ENCODE data around the gene CLSTN3. TPM values are rescaled to one million over a fixed set of nuclear protein-coding genes. Genes with fewer than 3 reads are reported as not detected.
A peak's percentile ranks its signal among the peaks of the same experiment; 100 is the strongest.

Gene CLSTN3
- total RNA-seq, 1 donor = 7.6 TPM

DNA sequence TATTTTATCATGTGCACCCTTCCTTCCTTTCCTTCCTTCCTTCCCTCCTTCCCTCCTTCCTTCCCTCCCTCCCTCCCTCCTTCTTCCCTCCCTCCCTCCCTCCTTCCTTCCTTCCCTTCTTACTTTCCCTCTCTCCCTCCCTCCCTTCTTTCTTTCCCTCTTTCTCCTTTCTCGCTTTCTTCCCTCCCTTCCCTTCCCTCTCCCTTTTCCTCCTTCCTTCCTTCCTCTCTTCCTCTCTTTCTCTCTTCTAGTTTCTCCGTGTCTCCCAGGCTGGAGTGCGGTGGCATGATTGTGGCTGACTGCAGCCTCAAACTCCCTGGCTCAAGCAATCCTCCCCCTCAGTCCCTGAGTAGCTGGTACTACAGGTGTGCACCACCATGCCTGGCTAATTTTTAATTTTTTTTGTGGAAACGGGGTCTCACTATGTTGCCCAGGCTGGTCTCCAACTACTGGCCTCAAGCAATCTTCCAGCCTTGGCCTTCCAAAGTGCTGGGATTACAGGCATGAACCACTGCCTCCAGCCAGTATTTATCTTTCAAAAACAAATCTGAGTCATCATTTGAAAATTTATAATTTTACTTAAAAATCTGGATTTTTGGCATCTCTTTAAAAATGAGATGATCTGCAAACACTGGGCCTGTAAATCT lies 29.0 kb upstream of the CLSTN3 start:
- Histone ChIP-seq H3K27me3 (ENCODE audit: insufficient read depth, low read length) (no peaks in the 10 kb centered on the region), H3K79me2 (ENCODE audit: insufficient read depth, low read length) (peaks cover 8% of the 10 kb centered on the region), H3K9me3 (ENCODE audit: low read depth, low read length) (no peaks in the 10 kb centered on the region), H3K4me3 (ENCODE audit: insufficient read depth, low read length) (no peak overlapping the region), H4K20me1 (ENCODE audit: insufficient read depth, low read length) (peaks cover 13% of the 10 kb centered on the region), H3K36me3 (ENCODE audit: insufficient read depth, low read length) (peaks cover 21% of the 10 kb centered on the region), H3K27ac (ENCODE audit: low read depth, low read length) (no peak overlapping the region), H3K4me2 (ENCODE audit: insufficient read depth, low read length) (peak overlapping the region; percentile 42), H3K4me1 (ENCODE audit: insufficient read depth, low read length) (peaks cover 14% of the 10 kb centered on the region), H2AFZ (ENCODE audit: low read length) (no peak overlapping the region)
- TF ChIP-seq, protein P1, sequence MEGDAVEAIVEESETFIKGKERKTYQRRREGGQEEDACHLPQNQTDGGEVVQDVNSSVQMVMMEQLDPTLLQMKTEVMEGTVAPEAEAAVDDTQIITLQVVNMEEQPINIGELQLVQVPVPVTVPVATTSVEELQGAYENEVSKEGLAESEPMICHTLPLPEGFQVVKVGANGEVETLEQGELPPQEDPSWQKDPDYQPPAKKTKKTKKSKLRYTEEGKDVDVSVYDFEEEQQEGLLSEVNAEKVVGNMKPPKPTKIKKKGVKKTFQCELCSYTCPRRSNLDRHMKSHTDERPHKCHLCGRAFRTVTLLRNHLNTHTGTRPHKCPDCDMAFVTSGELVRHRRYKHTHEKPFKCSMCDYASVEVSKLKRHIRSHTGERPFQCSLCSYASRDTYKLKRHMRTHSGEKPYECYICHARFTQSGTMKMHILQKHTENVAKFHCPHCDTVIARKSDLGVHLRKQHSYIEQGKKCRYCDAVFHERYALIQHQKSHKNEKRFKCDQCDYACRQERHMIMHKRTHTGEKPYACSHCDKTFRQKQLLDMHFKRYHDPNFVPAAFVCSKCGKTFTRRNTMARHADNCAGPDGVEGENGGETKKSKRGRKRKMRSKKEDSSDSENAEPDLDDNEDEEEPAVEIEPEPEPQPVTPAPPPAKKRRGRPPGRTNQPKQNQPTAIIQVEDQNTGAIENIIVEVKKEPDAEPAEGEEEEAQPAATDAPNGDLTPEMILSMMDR (IDR thresholded peaks at IDR 0.05; ENCODE audit: extremely low read depth, low read depth, low read length) = no peak
- DNase-seq (ENCODE audit: insufficient read length, low spot score, missing footprints) = no peak

DNA sequence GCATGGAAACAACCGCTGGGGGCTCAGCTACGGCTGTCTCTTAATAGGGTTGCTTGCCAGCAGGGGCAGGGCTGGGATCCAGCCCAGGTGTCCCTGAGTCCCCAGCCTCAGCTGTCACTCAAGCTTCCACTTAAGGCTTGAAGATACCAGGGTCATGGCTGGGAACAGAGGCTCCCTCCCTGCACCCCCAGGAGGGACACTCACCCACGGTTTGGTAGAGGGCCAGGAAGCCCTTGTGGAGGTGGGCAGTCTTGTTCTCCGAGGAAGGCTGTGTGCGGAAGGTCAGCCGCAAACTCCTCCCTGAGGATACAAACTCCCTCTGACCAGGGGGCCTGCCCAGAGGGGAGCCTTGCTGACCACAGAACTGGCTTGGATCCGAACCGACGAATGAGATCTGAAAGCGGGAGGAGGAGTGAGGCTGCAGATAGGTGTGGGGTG lies 28.5 kb upstream of the CLSTN3 start:
- Histone ChIP-seq H3K79me2 (ENCODE audit: insufficient read depth, low read length) (peaks cover 12% of the 10 kb centered on the region), H3K27ac (ENCODE audit: low read depth, low read length) (peak overlapping the region; percentile 10), H3K4me2 (ENCODE audit: insufficient read depth, low read length) (peak overlapping the region; percentile 42), H3K4me1 (ENCODE audit: insufficient read depth, low read length) (peaks cover 14% of the 10 kb centered on the region), H2AFZ (ENCODE audit: low read length) (peak overlapping the region; percentile 47), H3K27me3 (ENCODE audit: insufficient read depth, low read length) (no peaks in the 10 kb centered on the region), H4K20me1 (ENCODE audit: insufficient read depth, low read length) (peaks cover 13% of the 10 kb centered on the region), H3K4me3 (ENCODE audit: insufficient read depth, low read length) (peak overlapping the region; percentile 15), H3K9me3 (ENCODE audit: low read depth, low read length) (no peaks in the 10 kb centered on the region), H3K36me3 (ENCODE audit: insufficient read depth, low read length) (peaks cover 21% of the 10 kb centered on the region)
- TF ChIP-seq, protein P1 (IDR thresholded peaks at IDR 0.05; ENCODE audit: extremely low read depth, low read depth, low read length) = no peak
- no peak for DNase-seq (ENCODE audit: insufficient read length, low spot score, missing footprints)

DNA sequence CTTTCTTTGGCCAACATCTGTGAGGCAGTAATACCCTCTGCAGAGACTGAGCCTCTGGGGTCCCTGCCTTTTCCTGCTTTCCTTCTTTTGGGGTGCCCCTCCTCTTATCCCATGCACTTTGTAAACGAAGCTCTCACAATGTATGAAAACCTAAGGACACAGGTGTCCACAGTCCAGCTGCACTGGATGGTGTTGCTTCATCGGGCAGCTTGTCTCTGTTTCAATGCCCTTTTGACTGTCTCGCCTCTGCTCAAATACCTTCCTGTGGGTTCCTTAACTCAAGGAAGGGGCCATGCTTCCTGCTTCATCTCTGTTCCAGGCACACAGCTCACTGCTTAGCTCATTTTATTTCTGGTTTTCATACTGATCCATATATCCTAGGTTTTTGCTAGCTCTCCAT lies 27.6 kb upstream of the CLSTN3 start:
- H3K4me2 ChIP-seq (ENCODE audit: insufficient read depth, low read length) = no peak overlapping the region
- peaks cover 13% of the 10 kb centered on the region for H4K20me1 ChIP-seq (ENCODE audit: insufficient read depth, low read length)
- no peaks in the 10 kb centered on the region for H3K27me3 ChIP-seq (ENCODE audit: insufficient read depth, low read length)
- DNase-seq (ENCODE audit: insufficient read length, low spot score, missing footprints) = no peak
- H2AFZ ChIP-seq (ENCODE audit: low read length) = no peak overlapping the region
- no peaks in the 10 kb centered on the region for H3K9me3 ChIP-seq (ENCODE audit: low read depth, low read length)
- no peak overlapping the region for H3K4me3 ChIP-seq (ENCODE audit: insufficient read depth, low read length)
- no peak overlapping the region for H3K27ac ChIP-seq (ENCODE audit: low read depth, low read length)
- peaks cover 18% of the 10 kb centered on the region for H3K79me2 ChIP-seq (ENCODE audit: insufficient read depth, low read length)
- H3K4me1 ChIP-seq (ENCODE audit: insufficient read depth, low read length) = peaks cover 15% of the 10 kb centered on the region
- TF ChIP-seq, protein P1 (IDR thresholded peaks at IDR 0.05; ENCODE audit: extremely low read depth, low read depth, low read length) = no peak
- peaks cover 21% of the 10 kb centered on the region for H3K36me3 ChIP-seq (ENCODE audit: insufficient read depth, low read length)

GRCh38 chr12:7103837-7104584 lies 26.2 kb upstream of the CLSTN3 start:
- H3K36me3 ChIP-seq (ENCODE audit: insufficient read depth, low read length) = peaks cover 15% of the 10 kb centered on the region
- peaks cover 13% of the 10 kb centered on the region for H4K20me1 ChIP-seq (ENCODE audit: insufficient read depth, low read length)
- no peak overlapping the region for H3K4me2 ChIP-seq (ENCODE audit: insufficient read depth, low read length)
- TF ChIP-seq, protein P1 (IDR thresholded peaks at IDR 0.05; ENCODE audit: extremely low read depth, low read depth, low read length) = no peak
- peak; percentile 58 for DNase-seq (ENCODE audit: insufficient read length, low spot score, missing footprints)
- no peaks in the 10 kb centered on the region for H3K9me3 ChIP-seq (ENCODE audit: low read depth, low read length)
- H3K4me1 ChIP-seq (ENCODE audit: insufficient read depth, low read length) = peaks cover 22% of the 10 kb centered on the region
- no peaks in the 10 kb centered on the region for H3K27me3 ChIP-seq (ENCODE audit: insufficient read depth, low read length)
- H3K27ac ChIP-seq (ENCODE audit: low read depth, low read length) = no peak overlapping the region
- no peak overlapping the region for H3K4me3 ChIP-seq (ENCODE audit: insufficient read depth, low read length)
- H2AFZ ChIP-seq (ENCODE audit: low read length) = no peak overlapping the region
- peaks cover 29% of the 10 kb centered on the region for H3K79me2 ChIP-seq (ENCODE audit: insufficient read depth, low read length)

All from osteoblast (primary cell).